ENCODE measurements around the gene ALDH8A1. TPM values are rescaled to one million over a fixed set of nuclear protein-coding genes. Genes with fewer than 3 reads are reported as not detected.

ALDH8A1 gene
- total and polyA plus RNA-seq, 12 donors: 0.09 to 1.7 (median 0.24) TPM; not detected in 5

DNA sequence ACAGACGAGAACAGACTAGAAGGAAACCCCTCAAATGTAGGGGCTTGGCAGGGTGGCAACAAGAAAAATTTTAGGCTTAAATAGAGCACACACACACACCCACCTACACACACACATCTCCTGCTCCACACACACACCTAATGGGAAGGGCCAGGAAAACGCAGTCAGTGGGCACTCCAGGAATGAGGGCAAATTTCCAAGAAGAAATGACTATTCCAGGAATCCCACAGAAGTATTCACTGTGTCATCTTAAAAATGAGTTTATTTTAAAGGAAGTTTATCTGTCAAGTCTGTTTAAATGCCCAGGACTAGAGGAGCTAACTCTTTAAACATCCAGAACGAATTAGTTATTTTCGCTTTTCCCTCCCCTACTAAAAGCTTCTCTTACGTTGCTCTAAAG is 13.0 kb downstream of the ALDH8A1 start:
- Histone ChIP-seq H3K9me3 (no peaks in the 10 kb centered on the region), H3K4me1 (no peaks in the 10 kb centered on the region), H3K27ac (no peak overlapping the region), H3K36me3 (no peaks in the 10 kb centered on the region), H3K4me3 (no peak overlapping the region), H3K27me3 (no peaks in the 10 kb centered on the region)
- intact Hi-C loops (cut with DNase I): loop anchor here in 3 of 10 donors (10.0 kb wide), 4 partner anchors 112 to 812 kb away; no protein-coding TSS in a partner anchor
- WGBS, 2 donors: 77 to 81% methylated on average over 5 of the region's 5 CpGs
- DNase-seq (no peak), ATAC-seq (no peak)
- TF ChIP-seq, protein P1, sequence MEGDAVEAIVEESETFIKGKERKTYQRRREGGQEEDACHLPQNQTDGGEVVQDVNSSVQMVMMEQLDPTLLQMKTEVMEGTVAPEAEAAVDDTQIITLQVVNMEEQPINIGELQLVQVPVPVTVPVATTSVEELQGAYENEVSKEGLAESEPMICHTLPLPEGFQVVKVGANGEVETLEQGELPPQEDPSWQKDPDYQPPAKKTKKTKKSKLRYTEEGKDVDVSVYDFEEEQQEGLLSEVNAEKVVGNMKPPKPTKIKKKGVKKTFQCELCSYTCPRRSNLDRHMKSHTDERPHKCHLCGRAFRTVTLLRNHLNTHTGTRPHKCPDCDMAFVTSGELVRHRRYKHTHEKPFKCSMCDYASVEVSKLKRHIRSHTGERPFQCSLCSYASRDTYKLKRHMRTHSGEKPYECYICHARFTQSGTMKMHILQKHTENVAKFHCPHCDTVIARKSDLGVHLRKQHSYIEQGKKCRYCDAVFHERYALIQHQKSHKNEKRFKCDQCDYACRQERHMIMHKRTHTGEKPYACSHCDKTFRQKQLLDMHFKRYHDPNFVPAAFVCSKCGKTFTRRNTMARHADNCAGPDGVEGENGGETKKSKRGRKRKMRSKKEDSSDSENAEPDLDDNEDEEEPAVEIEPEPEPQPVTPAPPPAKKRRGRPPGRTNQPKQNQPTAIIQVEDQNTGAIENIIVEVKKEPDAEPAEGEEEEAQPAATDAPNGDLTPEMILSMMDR (IDR thresholded peaks at IDR 0.05): no peak

DNA sequence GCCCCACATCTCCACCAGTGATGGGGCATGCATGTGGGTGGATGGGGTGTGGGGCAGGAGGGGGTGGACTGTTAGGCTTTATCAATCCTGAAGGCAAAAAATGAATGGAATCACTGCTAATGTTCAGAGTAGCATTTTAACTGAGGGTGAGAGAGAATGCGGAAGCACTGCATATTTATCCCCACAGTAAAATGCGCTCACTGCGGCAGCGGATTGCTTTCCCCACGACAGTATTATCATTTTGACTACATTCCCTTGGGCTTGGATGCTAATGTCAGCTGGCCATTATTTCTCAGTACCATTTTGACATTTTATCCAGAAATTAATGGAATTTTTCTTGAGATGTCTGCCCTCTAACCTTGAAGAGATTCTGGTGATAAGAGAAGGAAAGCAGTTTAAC is 13.4 kb downstream of the ALDH8A1 start:
- H3K27me3 ChIP-seq: no peaks in the 10 kb centered on the region
- intact Hi-C loops (cut with DNase I): loop anchor here in 3 of 10 donors (10.0 kb wide), 4 partner anchors 112 to 812 kb away; no protein-coding TSS in a partner anchor

DNA sequence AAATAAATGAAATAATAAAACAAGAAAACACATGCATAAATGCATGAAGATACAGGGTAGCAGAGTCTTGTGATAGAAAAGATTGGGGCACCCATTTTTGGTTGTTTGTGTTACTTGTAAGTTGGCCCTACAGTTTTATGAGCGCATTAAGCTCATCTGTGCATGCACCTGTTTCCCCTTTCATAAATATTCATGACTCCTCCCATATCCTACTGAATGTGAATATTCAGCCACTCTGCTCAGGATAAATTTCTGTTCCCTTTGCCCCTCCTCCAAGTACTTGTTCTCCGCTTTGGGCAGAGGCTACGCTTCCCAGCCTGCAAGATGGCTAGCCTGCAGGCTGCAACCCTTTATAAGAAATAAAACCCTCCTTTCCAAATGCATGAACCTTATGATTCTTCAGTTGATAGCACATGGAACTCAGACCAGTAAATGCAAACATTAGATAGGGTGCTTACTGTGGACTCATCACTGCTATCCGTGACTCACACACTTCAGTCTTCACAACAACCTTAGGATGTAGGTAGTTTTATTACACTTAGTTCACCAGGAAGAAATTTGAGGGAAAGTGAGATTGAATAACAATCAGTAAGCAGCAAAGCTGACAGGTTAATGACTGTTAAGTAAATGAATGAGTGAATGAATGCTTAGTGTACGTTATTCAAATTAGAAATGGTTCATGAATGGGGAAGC is 15.0 kb downstream of the ALDH8A1 start:
- no peak overlapping the region for H3K4me3 ChIP-seq
- intact Hi-C loops (cut with DNase I): loop anchor here in 3 of 10 donors (10.0 kb wide), 4 partner anchors 110 to 810 kb away; no protein-coding TSS in a partner anchor
- TF ChIP-seq, protein P1 (IDR thresholded peaks at IDR 0.05): no peak
- H3K4me1 ChIP-seq: no peaks in the 10 kb centered on the region
- no peak overlapping the region for H3K27ac ChIP-seq
- no peak for ATAC-seq
- no peaks in the 10 kb centered on the region for H3K27me3 ChIP-seq
- no peaks in the 10 kb centered on the region for H3K36me3 ChIP-seq
- DNase-seq: no peak
- 96 to 97% methylated on average over 5 of the region's 5 CpGs for WGBS, 2 donors
- no peaks in the 10 kb centered on the region for H3K9me3 ChIP-seq

More for the DNA sequence above, 13.4 kb downstream of the ALDH8A1 start:
- DNase-seq (no peak), ATAC-seq (no peak)
- TF ChIP-seq, protein P1 (IDR thresholded peaks at IDR 0.05): no peak
- no peak overlapping the region for H3K27ac ChIP-seq
- 83 to 95% methylated on average over 5 of the region's 5 CpGs for WGBS, 2 donors
- no peaks in the 10 kb centered on the region for H3K9me3 ChIP-seq
- no peaks in the 10 kb centered on the region for H3K4me1 ChIP-seq
- H3K4me3 ChIP-seq: no peak overlapping the region
- H3K36me3 ChIP-seq: no peaks in the 10 kb centered on the region

DNA sequence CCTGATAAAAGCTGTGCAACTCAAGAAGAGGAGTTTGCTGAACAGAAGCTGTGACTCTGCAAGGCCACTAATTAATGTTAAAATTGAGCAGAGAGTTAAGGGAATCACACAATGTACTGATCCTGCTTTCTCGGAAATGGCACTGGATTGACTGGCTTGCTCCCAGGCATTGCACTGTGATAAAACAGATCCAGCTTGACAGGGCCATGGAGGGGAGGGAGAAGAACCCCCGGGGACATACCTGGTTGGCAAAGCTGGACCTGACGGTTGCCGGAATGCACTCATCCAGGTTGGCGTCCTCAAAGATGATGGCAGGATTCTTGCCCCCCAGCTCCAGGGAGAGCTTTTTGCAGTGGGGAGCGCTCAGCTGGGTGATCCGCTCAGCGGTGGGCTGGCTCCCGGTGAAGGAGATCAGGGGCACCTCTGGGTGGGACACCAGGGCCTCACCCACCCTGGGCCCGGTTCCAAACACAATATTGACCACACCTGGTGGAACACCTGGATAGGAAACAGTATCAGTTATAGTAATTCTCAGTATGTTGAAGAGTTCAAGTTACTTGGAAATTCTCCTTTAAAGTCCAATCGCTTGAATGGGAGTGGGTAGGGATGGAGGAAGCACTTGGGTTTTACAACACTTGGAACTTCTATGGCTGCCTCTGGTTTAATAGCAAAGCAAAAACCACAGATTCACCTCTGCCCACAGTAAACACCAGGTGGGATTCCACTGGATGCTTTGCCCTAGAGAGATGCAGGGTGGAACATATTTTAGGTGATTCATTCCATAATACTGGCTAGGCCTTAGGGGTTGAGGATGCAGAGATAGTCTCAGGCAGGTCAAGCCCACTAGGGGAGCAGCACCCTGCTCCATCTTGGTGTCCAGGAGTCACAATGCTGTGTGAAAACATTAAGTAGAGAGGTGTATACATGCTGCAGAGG is 17.1 kb downstream of the ALDH8A1 start:
- H3K27me3 ChIP-seq: no peaks in the 10 kb centered on the region
- intact Hi-C loops (cut with DNase I): loop anchor here in 3 of 10 donors (10.0 kb wide), 4 partner anchors 108 to 808 kb away; no protein-coding TSS in a partner anchor
- WGBS, 2 donors: 92% methylated on average over 11 of the region's 11 CpGs
- TF ChIP-seq, protein P1 (IDR thresholded peaks at IDR 0.05): no peak
- H3K36me3 ChIP-seq: no peaks in the 10 kb centered on the region
- DNase-seq: no peak
- no peak for ATAC-seq
- no peaks in the 10 kb centered on the region for H3K9me3 ChIP-seq
- H3K4me3 ChIP-seq: no peak overlapping the region
- H3K4me1 ChIP-seq: peaks cover 0 to 3% (median 0%) of the 10 kb centered on the region in 9 donors
- H3K27ac ChIP-seq: no peak overlapping the region

All from heart right ventricle (tissue), 16 donors.